ENCODE results near the gene RAD9A.

- no peak for TF ChIP-seq CTCF (conservative IDR thresholded peaks at IDR 0.05; ENCODE audit: low read depth, low read length)
- no peak for TF ChIP-seq EZH2 (IDR thresholded peaks at IDR 0.05; ENCODE audit: borderline replicate concordance, low read depth, low read length, poor library complexity, severe bottlenecking)
These were observed 10.4 kb upstream of the RAD9A start for GRCh38 chr11:67381244-67381972.
